Parathyroid adenoma (tissue), 2 donors: Measurements from ENCODE around the gene ITIH5.
A peak's percentile ranks its signal among the peaks of the same experiment; 100 is the strongest.

Experiments used
- H2AFZ ChIP-seq: fragments of 300-600 bp; sonication (generic); one replicate; pipeline ENCODE4 v1.7.0; 2017; ENCODE audit warnings: antibody characterized with exemption, mild to moderate bottlenecking
- H3K27ac ChIP-seq: fragments of 300-600 bp; sonication (generic); one replicate; pipeline ENCODE4 v1.7.0; 2017
- H3K27me3 ChIP-seq: fragments of 300-600 bp; sonication (generic); one replicate; pipeline ENCODE4 v1.7.0; 2017; ENCODE audit warnings: low read length; ENCODE audit not compliant: control insufficient read depth, insufficient read depth
- H3K36me3 ChIP-seq: fragments of 300-600 bp; sonication (generic); one replicate; pipeline ENCODE4 v1.7.0; 2017; ENCODE audit warnings: low read length; ENCODE audit not compliant: control insufficient read depth, insufficient read depth
- H3K4me1 ChIP-seq: fragments of 300-600 bp; sonication (generic); one replicate; pipeline ENCODE4 v1.7.0; 2017; ENCODE audit warnings: control low read depth
- H3K4me2 ChIP-seq: fragments of 300-600 bp; sonication (generic); one replicate; pipeline ENCODE4 v1.7.0; 2017; ENCODE audit warnings: low read length
- H3K4me3 ChIP-seq: fragments of 300-600 bp; sonication (generic); one replicate; pipeline ENCODE4 v1.7.0; 2017; ENCODE audit warnings: low read depth, low read length
- H3K79me2 ChIP-seq: fragments of 300-600 bp; sonication (generic); one replicate; pipeline ENCODE4 v1.7.0; 2017; ENCODE audit warnings: control low read depth
- H3K9ac ChIP-seq: fragments of 300-600 bp; sonication (generic); one replicate; pipeline ENCODE4 v1.7.0; 2017; ENCODE audit warnings: mild to moderate bottlenecking
- H3K9me3 ChIP-seq: fragments of 300-600 bp; sonication (generic); one replicate; pipeline ENCODE4 v1.7.0; 2017; ENCODE audit warnings: low read length; ENCODE audit not compliant: control insufficient read depth
- TF ChIP-seq, protein P1 (sequence below): fragments of 300-600 bp; sonication (generic); IDR thresholded peaks from one replicate; pipeline ENCODE4 v1.7.0; 2017; ENCODE audit warnings: antibody characterized with exemption, mild to moderate bottlenecking
- donor health status: primary hyperparathyroidism.

ITIH5 gene

DNA sequence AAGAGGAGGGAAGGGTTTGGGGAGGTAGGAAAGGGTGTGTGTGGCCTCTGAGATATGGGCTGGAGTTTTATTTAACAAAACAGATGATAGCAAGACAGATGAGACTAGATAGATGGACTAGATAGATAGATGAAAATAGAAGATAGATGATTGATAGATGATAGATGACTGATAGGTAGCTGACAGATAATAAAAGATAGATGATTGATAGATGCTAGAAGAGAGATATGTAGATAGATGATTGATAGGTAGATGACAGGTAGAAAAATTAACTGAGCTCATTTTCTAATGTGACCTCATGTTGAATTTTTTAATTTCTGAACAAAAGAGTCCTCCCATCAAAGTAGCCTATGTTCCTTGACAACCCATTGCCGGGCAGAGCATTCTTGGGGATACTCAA lies 139.3 kb downstream of the ITIH5 start:
- no peaks in the 10 kb centered on the region for H3K79me2 ChIP-seq
- no peak overlapping the region for H3K9ac ChIP-seq
- no peak overlapping the region for H3K4me2 ChIP-seq
- H3K27ac ChIP-seq = no peak overlapping the region
- H3K9me3 ChIP-seq = no peaks in the 10 kb centered on the region
- H3K4me1 ChIP-seq = no peaks in the 10 kb centered on the region
- no peak overlapping the region for H2AFZ ChIP-seq
- no peak overlapping the region for H3K4me3 ChIP-seq
- TF ChIP-seq, protein P1, sequence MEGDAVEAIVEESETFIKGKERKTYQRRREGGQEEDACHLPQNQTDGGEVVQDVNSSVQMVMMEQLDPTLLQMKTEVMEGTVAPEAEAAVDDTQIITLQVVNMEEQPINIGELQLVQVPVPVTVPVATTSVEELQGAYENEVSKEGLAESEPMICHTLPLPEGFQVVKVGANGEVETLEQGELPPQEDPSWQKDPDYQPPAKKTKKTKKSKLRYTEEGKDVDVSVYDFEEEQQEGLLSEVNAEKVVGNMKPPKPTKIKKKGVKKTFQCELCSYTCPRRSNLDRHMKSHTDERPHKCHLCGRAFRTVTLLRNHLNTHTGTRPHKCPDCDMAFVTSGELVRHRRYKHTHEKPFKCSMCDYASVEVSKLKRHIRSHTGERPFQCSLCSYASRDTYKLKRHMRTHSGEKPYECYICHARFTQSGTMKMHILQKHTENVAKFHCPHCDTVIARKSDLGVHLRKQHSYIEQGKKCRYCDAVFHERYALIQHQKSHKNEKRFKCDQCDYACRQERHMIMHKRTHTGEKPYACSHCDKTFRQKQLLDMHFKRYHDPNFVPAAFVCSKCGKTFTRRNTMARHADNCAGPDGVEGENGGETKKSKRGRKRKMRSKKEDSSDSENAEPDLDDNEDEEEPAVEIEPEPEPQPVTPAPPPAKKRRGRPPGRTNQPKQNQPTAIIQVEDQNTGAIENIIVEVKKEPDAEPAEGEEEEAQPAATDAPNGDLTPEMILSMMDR = no peak
- H3K36me3 ChIP-seq = no peaks in the 10 kb centered on the region
- no peaks in the 10 kb centered on the region for H3K27me3 ChIP-seq

DNA sequence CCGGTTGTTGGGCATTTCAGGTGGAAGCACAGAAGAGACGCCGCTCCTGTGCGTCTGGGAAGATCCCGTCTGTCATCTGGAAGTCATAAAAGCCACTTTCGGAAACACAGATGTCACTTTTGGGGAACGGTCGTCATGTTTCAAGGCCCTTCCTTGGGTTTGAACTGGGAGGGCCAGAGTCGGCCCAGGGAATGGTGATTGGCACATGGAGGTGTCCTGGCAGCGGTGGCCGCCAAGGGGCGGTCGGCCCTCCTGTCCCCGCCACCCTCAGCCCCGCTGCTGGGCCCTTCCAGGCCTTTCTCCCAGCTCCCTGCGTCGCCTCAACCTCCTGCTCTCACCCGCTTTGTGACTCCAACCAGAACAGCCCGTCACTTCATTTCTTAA lies 140.8 kb downstream of the ITIH5 start:
- TF ChIP-seq, protein P1 = no peak
- Histone ChIP-seq H3K27me3 (no peaks in the 10 kb centered on the region), H3K4me1 (no peaks in the 10 kb centered on the region), H3K36me3 (no peaks in the 10 kb centered on the region), H3K27ac (no peak overlapping the region), H2AFZ (no peak overlapping the region), H3K4me2 (no peak overlapping the region), H3K4me3 (no peak overlapping the region), H3K79me2 (no peaks in the 10 kb centered on the region), H3K9me3 (no peaks in the 10 kb centered on the region), H3K9ac (no peak overlapping the region)

DNA sequence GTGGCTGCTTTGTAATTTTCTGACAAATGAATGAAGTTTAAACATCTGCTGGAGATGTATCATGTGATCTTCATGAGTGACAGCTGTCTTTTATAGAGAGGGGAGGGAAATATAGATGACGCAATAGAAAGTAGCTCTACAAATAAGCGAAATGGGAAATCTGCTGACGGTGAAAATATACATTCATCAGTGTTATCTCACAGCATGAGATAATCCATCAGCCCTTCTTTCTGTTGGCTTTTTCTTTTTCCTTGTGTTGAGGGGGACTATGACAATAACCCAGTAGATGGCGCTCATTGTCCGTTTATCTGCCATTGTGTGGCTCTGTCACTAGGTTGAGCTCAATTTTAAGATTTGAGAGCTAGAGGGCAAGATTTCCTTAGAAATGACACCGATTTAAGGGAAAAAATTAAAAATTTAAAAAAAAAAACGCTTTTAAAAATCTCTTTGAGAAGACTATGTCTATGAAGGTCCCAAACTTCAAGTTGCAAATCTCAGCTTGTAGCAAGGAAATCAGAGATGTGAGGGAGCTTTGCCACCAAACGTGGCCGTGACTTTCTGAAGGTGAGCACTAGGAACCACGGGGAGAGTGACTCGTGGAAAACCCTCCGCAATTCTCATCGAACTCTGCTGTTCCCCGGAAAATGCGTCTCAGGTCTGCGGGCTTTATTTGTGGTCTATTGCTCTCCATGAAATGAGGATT lies 141.3 kb downstream of the ITIH5 start:
- H3K36me3 ChIP-seq = no peaks in the 10 kb centered on the region
- TF ChIP-seq, protein P1 = peak; percentile 76
- no peaks in the 10 kb centered on the region for H3K79me2 ChIP-seq
- H3K4me3 ChIP-seq = no peak overlapping the region
- H3K27me3 ChIP-seq = no peaks in the 10 kb centered on the region
- H3K9ac ChIP-seq = no peak overlapping the region
- no peak overlapping the region for H3K27ac ChIP-seq
- no peaks in the 10 kb centered on the region for H3K9me3 ChIP-seq
- H3K4me1 ChIP-seq = no peaks in the 10 kb centered on the region
- H2AFZ ChIP-seq = no peak overlapping the region
- H3K4me2 ChIP-seq = no peak overlapping the region

DNA sequence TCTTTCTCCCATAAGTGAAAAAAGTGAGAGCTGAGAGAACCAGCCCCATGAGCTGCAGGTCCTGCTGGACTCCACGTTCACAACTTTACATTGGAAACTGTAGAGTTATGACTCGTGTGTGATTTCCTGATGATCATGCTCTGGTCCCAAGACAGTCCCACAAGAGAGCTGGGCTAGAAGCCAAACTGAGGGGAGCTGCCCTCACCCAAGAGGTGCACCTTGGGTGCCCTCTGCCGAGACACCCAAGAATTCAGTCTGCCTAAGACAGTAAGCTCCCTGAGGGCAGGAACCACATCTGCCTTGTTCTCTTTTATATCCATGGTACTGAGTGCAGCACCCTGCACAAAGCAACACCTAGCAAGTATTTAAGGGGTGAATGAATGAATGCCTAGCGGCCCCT lies 143.1 kb downstream of the ITIH5 start:
- Histone ChIP-seq H2AFZ (no peak overlapping the region), H3K9ac (no peak overlapping the region), H3K9me3 (no peaks in the 10 kb centered on the region), H3K36me3 (no peaks in the 10 kb centered on the region), H3K27ac (no peak overlapping the region), H3K4me2 (no peak overlapping the region), H3K4me1 (no peaks in the 10 kb centered on the region), H3K4me3 (no peak overlapping the region), H3K79me2 (no peaks in the 10 kb centered on the region), H3K27me3 (no peaks in the 10 kb centered on the region)
- TF ChIP-seq, protein P1 = no peak
